SU-DHL-6 (cell line): Measurements from ENCODE around the gene ORMDL2.

Source experiments
- EZH2phosphoT487 ChIP-seq: fragments of 200-600 bp; sonication (generic), shearing (Covaris generic); conservative IDR thresholded peaks from 2 replicates; pipeline ENCODE4 v1.6.1; 2018; ENCODE audit warnings: mild to moderate bottlenecking, antibody characterized with exemption, low read length, moderate library complexity, mixed read lengths
- TF ChIP-seq, protein P1 (sequence below): fragments of 200-600 bp; sonication (generic); IDR thresholded peaks from one replicate; pipeline ENCODE4 v1.5.1; 2017; ENCODE audit warnings: antibody characterized with exemption, mild to moderate bottlenecking, low read length, moderate library complexity; ENCODE audit not compliant: insufficient read depth, poor library complexity, severe bottlenecking

DNA sequence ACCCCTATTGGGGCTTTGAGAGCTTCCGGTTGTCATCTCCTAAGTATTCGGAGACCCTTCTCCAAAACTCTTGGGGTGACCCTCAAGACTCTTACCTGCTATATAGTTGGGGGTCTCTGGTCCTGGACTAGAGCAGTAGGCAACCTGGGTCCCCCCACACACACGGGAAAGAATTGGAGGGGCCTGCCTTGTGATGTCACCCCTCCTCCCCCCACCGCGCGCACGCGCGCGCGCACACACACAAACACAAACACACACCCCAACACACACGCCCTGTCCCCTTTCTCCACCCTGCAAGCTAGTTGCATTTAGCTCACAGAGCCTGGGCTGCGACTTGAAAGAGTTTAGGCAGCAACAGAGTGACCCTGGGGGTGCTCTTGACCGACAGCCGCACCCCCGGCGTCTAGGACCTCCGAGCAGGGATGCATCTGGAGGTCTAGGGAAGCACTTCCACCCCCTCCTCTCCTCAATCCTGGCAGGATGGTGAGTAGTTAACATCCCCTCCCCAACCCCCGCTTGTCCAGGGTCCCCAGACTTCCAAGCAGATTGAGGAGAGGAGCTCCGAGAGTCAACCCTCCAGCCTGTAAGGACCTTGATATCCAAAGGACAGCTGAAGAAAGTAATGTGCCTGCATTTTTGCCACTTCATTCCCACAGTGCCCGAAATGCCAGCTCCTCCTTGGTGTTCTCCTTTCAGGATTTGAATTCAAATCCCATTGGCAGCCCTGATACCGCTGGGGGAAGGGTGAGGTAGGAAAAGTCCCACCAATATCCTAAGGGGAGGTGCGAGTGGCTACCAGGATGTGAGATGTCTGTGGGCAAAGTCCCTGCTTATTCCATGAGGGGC is 13.0 kb downstream of the ORMDL2 start:
- TF ChIP-seq, protein P1, sequence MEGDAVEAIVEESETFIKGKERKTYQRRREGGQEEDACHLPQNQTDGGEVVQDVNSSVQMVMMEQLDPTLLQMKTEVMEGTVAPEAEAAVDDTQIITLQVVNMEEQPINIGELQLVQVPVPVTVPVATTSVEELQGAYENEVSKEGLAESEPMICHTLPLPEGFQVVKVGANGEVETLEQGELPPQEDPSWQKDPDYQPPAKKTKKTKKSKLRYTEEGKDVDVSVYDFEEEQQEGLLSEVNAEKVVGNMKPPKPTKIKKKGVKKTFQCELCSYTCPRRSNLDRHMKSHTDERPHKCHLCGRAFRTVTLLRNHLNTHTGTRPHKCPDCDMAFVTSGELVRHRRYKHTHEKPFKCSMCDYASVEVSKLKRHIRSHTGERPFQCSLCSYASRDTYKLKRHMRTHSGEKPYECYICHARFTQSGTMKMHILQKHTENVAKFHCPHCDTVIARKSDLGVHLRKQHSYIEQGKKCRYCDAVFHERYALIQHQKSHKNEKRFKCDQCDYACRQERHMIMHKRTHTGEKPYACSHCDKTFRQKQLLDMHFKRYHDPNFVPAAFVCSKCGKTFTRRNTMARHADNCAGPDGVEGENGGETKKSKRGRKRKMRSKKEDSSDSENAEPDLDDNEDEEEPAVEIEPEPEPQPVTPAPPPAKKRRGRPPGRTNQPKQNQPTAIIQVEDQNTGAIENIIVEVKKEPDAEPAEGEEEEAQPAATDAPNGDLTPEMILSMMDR, result no peak
- no peak for TF ChIP-seq EZH2phosphoT487
